NK-92 treated with Interleukin-12 subunit alpha and Interleukin-12 subunit beta, amount 100 ng/mL, for 24 hours (cell line): ENCODE data around the gene PAX8.

Source experiments
- DNase-seq: peaks from one replicate; lab custom pipeline; 2025; lab: John Stamatoyannopoulos, UW

PAX8 gene

GRCh38 chr2:113264713-113265403 is 13.9 kb downstream of the PAX8 start:
- DNase-seq: no peak

GRCh38 chr2:113263546-113263945 is 15.2 kb downstream of the PAX8 start:
- no peak for DNase-seq

- no peak for DNase-seq
Measured at GRCh38 chr2:113260991-113261390, 17.7 kb downstream of the PAX8 start.

GRCh38 chr2:113258471-113259147 is 20.1 kb downstream of the PAX8 start:
- no peak for DNase-seq

- DNase-seq: no peak
Measured at GRCh38 chr2:113257516-113258264, 21.0 kb downstream of the PAX8 start.

GRCh38 chr2:113255140-113256070 is 23.3 kb downstream of the PAX8 start:
- no peak for DNase-seq

GRCh38 chr2:113253453-113253852 is 25.3 kb downstream of the PAX8 start:
- DNase-seq: no peak

GRCh38 chr2:113252047-113252590 is 26.6 kb downstream of the PAX8 start:
- no peak for DNase-seq

- peak; percentile 69 for DNase-seq
Measured at GRCh38 chr2:113251118-113251517, 27.6 kb downstream of the PAX8 start.

GRCh38 chr2:113248997-113249770 is 29.5 kb downstream of the PAX8 start:
- DNase-seq: peak; percentile 66

GRCh38 chr2:113246606-113247005 is 32.1 kb downstream of the PAX8 start:
- DNase-seq: no peak

- no peak for DNase-seq
Measured at GRCh38 chr2:113245276-113245711, 33.4 kb downstream of the PAX8 start.

GRCh38 chr2:113242327-113242726 is 36.4 kb downstream of the PAX8 start:
- DNase-seq: no peak

- peak; percentile 90 for DNase-seq
Measured at GRCh38 chr2:113240915-113241911, 37.5 kb downstream of the PAX8 start.

GRCh38 chr2:113240150-113240914 is 38.4 kb downstream of the PAX8 start:
- DNase-seq: no peak

- no peak for DNase-seq
Measured at GRCh38 chr2:113238871-113239839, 39.6 kb downstream of the PAX8 start.

- DNase-seq: no peak
Measured at GRCh38 chr2:113237604-113238160, 41.0 kb downstream of the PAX8 start.
